DOHH2 (cell line): ENCODE results near the gene FAM98B.

Experiments
- H3F3A ChIP-seq: fragments of 200-600 bp; sonication (generic), shearing (Covaris generic); 2 replicates; pipeline ENCODE4 v1.6.0; 2016; ENCODE audit warnings: antibody characterized with exemption, mild to moderate bottlenecking; ENCODE audit not compliant: control insufficient read depth, insufficient read depth
- H3K27ac ChIP-seq: fragments of 200-600 bp; sonication (generic); 2 replicates; pipeline ENCODE4 v1.5.1; 2014; ENCODE audit warnings: low read depth, mild to moderate bottlenecking, low read length, moderate library complexity
- H3K27me3 ChIP-seq: fragments of 200-600 bp; sonication (generic); 2 replicates; pipeline ENCODE4 v1.6.1; 2014; ENCODE audit warnings: mild to moderate bottlenecking, low read length, mixed read lengths; ENCODE audit not compliant: control insufficient read depth
- H3K36me3 ChIP-seq: fragments of 200-600 bp; sonication (generic); 2 replicates; pipeline ENCODE4 v1.6.1; 2014; ENCODE audit warnings: mild to moderate bottlenecking, low read length, moderate library complexity, mixed read lengths; ENCODE audit not compliant: control insufficient read depth
- H3K4me1 ChIP-seq: fragments of 200-600 bp; sonication (generic); 2 replicates; pipeline ENCODE4 v1.6.1; 2014; ENCODE audit warnings: mild to moderate bottlenecking, low read length, mixed read lengths; ENCODE audit not compliant: control insufficient read depth
- H3K4me2 ChIP-seq: fragments of 200-600 bp; sonication (generic); 2 replicates; pipeline ENCODE4 v1.6.0; 2014; ENCODE audit warnings: mild to moderate bottlenecking, low read length, moderate library complexity
- H3K4me3 ChIP-seq: fragments of 200-600 bp; sonication (generic); 2 replicates; pipeline ENCODE4 v1.5.1; 2014; ENCODE audit warnings: mild to moderate bottlenecking, low read length, mixed read lengths
- H3K79me2 ChIP-seq: fragments of 200-600 bp; sonication (generic); 2 replicates; pipeline ENCODE4 v1.6.1; 2014; ENCODE audit warnings: mild to moderate bottlenecking, low read length, mixed read lengths; ENCODE audit not compliant: control insufficient read depth
- H3K9me2 ChIP-seq: fragments of 200-600 bp; sonication (generic); replicated peaks from 2 replicates; pipeline ENCODE4 v1.6.1; 2014; ENCODE audit warnings: mild to moderate bottlenecking, low read length, mixed read lengths; ENCODE audit not compliant: control insufficient read depth
- H3K9me3 ChIP-seq: fragments of 200-600 bp; sonication (generic); 2 replicates; pipeline ENCODE4 v1.6.1; 2014; ENCODE audit warnings: antibody characterized with exemption, low read length, mixed read lengths; ENCODE audit not compliant: control insufficient read depth, insufficient read depth
- H4K20me1 ChIP-seq: fragments of 200-600 bp; sonication (generic); 2 replicates; pipeline ENCODE4 v1.6.0; 2014; ENCODE audit warnings: low read depth, mild to moderate bottlenecking, antibody characterized with exemption, low read length, moderate library complexity; ENCODE audit not compliant: control insufficient read depth, insufficient read depth
- CTCF ChIP-seq: fragments of 200-600 bp; sonication (generic); IDR thresholded peaks from one replicate; pipeline ENCODE4 v1.5.1; 2014; ENCODE audit warnings: antibody characterized with exemption, mild to moderate bottlenecking, low read depth, low read length; ENCODE audit not compliant: poor library complexity, severe bottlenecking
- EZH2phosphoT487 ChIP-seq: fragments of 200-600 bp; sonication (generic); IDR thresholded peaks from 2 replicates; pipeline ENCODE4 v1.6.1; 2017; ENCODE audit warnings: borderline replicate concordance, mild to moderate bottlenecking, antibody characterized with exemption, low read length, moderate library complexity, mixed read lengths

The FAM98B gene

GRCh38 chr15:38520035-38520434 lies 66.1 kb downstream of the FAM98B start:
- TF ChIP-seq CTCF (no peak), EZH2phosphoT487 (no peak)
- Histone ChIP-seq H4K20me1 (no peaks in the 10 kb centered on the region), H3K4me1 (no peaks in the 10 kb centered on the region), H3K9me3 (no peaks in the 10 kb centered on the region), H3K4me2 (no peak overlapping the region), H3F3A (no peaks in the 10 kb centered on the region), H3K9me2 (no peaks in the 10 kb centered on the region), H3K27me3 (no peaks in the 10 kb centered on the region), H3K4me3 (no peak overlapping the region), H3K36me3 (no peaks in the 10 kb centered on the region), H3K79me2 (no peaks in the 10 kb centered on the region), H3K27ac (no peak overlapping the region)

GRCh38 chr15:38521316-38521715 lies 67.4 kb downstream of the FAM98B start:
- Histone ChIP-seq H3K4me3 (no peak overlapping the region), H4K20me1 (no peaks in the 10 kb centered on the region), H3K79me2 (no peaks in the 10 kb centered on the region), H3F3A (no peaks in the 10 kb centered on the region), H3K27me3 (no peaks in the 10 kb centered on the region), H3K4me2 (no peak overlapping the region), H3K9me3 (no peaks in the 10 kb centered on the region), H3K9me2 (no peaks in the 10 kb centered on the region), H3K4me1 (no peaks in the 10 kb centered on the region), H3K27ac (no peak overlapping the region), H3K36me3 (no peaks in the 10 kb centered on the region)
- TF ChIP-seq CTCF (no peak), EZH2phosphoT487 (no peak)

GRCh38 chr15:38522922-38523321 lies 69.0 kb downstream of the FAM98B start:
- H3K36me3 ChIP-seq = no peaks in the 10 kb centered on the region
- H3K27ac ChIP-seq = no peak overlapping the region

More at GRCh38 chr15:38522922-38523321, 69.0 kb downstream of the FAM98B start:
- no peaks in the 10 kb centered on the region for H3K9me2 ChIP-seq
- H3K4me3 ChIP-seq = no peak overlapping the region
- TF ChIP-seq CTCF (no peak), EZH2phosphoT487 (no peak)
- H4K20me1 ChIP-seq = no peaks in the 10 kb centered on the region
- H3K9me3 ChIP-seq = no peaks in the 10 kb centered on the region
- no peak overlapping the region for H3K4me2 ChIP-seq
- no peaks in the 10 kb centered on the region for H3K79me2 ChIP-seq
- H3F3A ChIP-seq = no peaks in the 10 kb centered on the region
- H3K27me3 ChIP-seq = no peaks in the 10 kb centered on the region
- H3K4me1 ChIP-seq = no peaks in the 10 kb centered on the region
